Activated effector memory CD4-positive, alpha-beta T cell treated with anti-CD3 and anti-CD28 coated beads, Interleukin-2, amount 50 U/mL, for 16 hours (primary cell): ENCODE data around the gene IGLON5.

Source experiments
- DNase-seq: peaks from one replicate; pipeline ENCODE4 v3.0.0-alpha.2; 2020

The IGLON5 gene

DNA sequence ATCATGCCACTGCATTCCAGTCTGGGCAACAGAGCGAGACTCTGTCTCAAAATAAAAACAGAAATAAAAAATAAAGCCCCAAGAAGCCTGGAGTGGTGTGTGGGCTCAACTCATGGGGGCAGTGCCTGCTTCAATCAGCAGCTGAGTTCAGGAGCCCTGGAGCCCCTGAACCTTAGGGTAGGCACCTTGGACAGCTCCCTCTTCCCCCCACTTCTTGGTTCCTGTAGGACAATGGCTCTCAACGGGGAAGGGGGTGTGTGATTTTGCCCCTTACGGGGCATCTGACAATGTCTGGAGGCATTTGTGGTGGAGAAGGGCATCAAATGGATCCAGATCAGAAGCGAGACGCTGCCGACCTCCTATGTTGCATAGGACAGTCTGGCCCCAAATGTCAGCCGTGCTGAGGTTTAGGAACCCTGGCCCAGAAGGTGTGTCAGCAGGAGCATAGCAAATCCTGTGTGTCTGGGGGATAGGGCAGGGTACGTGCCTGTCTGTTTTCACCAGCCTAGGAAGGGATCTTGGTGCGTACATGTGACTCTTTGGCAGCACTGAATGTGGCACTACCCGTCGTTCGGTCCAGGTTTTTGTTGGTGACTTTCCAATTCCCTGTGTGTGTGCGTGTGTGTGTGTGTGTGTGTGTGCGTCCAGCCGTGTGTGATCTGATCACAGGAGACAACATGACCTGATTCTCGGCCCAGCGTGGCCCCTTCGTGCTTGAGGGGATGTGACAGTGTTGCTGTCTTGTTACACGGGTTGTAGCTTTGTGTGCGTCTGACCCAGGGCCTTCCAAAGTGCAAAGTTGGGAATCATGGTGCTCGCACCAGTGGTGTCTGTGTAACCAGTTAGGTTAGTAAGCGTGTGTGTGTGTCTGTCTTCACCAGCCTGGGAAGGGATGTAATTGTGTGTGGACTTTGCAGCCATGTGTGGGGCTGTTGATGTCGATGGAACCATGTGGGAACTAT, 7.5 kb downstream of the IGLON5 start:
- no peak for DNase-seq

DNA sequence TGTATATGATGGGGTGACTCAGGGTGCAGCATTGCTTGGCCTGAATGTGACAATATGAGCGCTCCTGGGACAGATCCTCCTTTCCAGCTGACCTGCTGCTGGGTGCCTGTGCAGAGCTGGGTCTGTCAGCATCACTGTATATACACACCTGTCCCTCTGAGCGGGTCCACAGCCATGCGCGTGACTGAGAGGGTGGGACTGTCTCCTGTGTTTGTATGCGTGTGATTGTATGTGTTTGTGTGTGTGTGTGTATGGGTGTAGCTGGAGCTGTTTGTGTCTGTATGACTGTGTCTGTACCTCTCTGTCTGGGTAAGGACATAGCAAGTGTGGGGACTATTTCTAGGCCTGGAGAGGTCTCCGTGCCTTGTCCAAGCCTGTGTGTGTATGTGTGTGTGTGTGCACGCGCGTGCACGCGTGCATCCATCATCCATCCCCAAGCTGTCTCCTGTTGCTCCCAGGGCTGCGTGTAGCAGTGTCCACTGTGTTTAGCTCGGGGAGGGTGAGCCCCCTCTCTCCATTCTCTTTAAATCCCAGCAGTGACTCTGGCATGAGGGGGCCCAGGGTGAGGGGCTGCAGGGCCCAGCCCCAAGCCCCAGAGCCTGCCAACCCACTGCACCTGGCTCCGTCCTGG, 8.3 kb downstream of the IGLON5 start:
- no peak for DNase-seq

DNA sequence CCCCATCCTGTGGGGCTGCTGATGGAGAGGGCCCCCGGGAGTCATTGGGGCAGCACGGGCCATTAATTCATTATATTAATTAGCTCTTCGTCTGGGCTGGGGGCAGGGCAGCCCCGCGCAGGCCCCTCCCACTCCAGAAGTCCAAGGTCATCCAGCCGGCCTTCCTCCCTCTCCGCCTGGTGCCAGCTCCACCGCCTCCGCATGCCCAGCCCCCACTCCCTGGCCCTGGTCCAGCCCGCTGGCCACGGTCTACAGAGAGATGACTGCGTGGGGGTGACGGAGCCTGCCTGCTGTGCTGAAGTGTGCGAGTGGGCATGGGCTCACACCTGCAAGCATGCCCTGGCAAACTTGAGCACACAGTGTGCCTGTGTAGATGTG, 8.8 kb downstream of the IGLON5 start:
- no peak for DNase-seq

DNA sequence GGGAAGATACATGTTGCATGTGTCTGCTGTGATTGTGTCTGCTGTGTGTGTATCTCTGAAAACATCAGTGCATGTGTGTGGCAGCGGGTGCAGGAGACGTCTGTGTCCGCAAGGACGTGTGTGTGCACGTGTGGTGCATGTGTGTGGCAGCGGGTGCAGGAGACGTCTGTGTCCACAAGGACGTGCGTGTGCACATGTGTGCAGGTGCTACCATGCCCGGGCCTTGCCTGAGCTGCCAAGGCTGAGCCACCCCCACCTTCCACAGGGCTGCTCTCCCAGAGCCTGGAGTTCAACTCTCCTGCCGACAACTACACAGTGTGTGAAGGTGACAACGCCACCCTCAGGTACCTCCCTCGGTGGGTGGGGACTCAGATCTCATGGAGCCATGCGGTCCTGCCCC, 10.4 kb downstream of the IGLON5 start:
- no peak for DNase-seq

DNA sequence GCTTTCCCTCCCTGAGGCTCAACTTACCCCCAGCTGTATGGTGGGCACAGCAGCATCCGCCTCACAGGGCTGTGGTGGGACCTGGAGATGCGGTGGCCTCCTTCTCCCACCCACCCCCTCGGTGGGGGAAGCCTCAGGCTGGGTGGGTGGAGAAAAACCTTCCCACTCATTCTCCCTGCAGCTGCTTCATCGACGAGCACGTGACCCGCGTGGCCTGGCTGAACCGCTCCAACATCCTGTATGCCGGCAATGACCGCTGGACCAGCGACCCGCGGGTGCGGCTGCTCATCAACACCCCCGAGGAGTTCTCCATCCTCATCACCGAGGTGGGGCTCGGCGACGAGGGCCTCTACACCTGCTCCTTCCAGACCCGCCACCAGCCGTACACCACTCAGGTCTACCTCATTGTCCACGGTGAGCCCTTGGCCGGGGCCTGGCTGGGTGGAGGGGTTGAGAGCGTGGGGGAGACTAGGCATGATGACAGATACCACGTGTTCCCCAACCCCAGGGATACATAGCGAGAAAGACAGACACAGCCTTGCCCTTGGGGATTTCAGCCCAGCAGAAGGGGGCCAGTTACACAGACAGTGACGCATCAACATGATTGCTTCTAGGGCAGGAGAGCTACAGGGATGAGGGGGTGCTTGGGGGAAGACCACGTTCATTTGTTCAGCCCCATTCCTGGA, 12.2 kb downstream of the IGLON5 start:
- DNase-seq: no peak

DNA sequence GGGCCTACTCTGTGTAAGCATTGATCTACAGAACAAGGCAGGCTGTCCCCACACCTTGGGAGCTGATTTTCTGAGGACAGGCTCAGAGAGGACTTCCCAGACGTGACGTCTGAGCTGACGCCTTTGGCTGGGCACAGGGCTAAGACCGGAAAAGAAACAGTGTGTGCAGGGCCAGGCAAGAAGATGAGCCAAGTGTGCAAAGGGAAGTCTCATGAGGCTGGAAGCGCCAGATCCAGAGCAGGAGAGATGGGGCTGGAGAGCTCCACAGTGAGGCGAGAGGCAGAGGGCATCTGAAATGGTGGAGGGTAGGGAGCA, 12.7 kb downstream of the IGLON5 start:
- DNase-seq: no peak

DNA sequence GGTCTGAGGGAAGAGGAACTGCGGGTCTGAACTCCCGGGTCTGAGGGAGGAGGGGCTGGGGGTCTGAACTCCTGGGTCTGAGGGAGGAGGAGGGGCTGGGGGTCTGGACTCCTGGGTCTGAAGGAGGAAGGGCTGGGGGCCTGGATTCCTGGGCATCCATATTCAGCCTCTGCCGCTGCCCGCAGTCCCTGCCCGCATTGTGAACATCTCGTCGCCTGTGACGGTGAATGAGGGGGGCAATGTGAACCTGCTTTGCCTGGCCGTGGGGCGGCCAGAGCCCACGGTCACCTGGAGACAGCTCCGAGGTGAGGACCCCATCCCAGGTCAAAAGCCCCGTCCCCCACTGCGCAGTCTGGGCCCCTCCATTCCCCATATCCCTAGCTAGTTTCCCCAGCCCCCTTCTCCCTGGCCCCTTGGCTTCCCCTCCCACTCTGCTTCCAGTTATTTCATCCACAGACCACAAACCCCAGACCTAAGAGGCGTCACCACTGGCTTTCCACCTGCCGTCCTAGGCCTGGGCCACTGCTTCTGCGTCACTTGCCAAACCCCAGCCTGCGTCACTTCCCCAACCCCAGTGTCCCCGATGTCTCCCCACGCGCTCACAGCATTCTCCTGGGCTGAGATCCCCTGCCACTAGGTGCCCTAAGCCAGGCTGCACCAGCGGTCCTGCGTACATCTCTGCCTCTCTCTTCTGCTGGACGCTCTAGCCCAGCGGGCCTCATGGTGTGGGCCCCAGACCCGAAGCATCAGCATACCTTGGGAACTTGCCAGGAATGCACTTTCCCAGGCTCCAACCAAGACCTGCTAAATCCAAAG, 13.9 kb downstream of the IGLON5 start:
- DNase-seq: no peak

DNA sequence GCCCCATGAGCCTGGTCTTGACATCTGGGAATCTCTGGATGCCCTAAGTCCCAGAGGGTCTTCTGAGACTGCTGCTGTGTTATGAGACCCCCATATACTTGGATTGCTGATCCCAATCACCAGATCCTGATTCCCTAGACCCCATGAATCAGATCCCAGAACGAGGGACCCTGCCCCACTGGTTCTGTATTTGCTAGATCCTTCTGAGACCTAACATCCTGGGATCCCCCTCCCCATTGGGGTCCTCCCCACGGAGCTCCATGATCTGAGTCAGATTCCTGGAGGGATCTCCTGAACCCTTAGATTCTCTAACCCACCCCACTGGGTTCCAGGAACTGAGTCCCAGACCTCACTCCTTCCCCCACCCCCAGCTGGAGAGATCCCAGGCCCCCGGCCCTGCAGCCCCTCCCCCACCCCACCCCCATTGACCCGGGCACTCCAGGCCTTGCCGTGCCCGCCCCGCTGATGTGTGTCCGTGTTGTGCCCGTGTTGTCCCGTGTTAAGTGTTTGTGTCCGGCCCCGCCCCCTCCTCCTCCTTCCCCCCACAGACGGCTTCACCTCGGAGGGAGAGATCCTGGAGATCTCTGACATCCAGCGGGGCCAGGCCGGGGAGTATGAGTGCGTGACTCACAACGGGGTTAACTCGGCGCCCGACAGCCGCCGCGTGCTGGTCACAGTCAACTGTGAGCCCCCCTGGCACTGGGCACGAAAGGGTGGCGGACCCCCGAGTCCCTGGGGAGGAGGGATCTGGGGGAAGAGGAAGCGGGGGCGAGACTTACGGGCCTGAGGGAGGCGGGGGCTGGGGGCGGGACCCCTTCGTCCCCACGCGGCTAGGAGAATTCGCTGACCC, 15.0 kb downstream of the IGLON5 start:
- no peak for DNase-seq

DNA sequence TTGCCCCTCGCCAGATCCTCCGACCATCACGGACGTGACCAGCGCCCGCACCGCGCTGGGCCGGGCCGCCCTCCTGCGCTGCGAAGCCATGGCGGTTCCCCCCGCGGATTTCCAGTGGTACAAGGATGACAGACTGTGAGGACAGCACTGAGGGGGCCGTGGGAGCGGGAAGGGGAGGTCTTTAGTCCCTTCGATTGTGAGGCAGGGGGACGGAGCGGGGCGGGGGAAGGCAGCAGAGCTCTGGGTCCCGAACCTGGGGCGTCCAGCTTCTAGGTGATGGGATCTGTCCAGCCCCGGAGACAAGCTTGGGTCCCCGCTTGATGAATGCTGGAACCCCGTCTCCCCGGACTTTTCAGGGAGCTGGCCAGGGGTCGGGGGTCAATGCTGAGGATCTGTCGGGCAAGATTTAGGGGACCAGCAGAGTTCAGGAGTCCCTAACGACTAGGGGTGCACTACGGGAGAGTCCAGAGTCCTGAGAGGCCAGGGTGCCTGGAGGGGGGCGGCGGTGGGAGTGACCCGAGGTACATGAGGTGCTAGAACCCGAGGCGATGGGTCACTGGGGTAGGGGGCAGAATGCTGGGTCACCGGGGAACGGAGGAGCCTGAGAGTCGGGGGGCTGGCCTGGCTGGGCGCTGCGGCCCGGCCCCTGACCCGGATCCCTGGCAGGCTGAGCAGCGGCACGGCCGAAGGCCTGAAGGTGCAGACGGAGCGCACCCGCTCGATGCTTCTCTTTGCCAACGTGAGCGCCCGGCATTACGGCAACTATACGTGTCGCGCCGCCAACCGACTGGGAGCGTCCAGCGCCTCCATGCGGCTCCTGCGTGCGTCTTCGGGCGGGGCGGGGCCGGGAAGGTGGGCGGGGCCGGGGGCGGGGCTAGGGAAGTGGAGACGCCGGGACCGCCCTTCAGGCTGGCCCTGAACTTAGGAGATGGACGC, 15.9 kb downstream of the IGLON5 start:
- DNase-seq: peak; percentile 80

DNA sequence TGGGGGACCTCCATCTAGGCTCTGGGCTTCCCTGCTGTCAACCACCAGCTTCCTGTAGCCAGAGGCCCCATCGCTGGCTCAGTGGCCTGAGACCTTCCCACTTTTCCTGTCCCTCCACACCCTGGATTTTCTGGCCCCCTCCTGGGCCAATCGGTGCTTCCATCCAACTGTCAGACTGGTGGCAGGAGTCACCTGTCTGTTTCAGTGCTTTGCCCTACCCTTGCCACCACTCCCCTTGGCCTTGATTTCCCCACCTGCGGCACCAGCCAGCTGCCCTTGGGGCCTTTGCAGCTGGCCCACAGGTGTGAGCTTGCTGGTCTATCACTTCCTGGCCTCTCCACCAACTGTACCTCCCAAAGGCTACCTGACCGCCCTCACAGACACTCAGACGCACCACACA, 18.0 kb downstream of the IGLON5 start:
- no peak for DNase-seq

DNA sequence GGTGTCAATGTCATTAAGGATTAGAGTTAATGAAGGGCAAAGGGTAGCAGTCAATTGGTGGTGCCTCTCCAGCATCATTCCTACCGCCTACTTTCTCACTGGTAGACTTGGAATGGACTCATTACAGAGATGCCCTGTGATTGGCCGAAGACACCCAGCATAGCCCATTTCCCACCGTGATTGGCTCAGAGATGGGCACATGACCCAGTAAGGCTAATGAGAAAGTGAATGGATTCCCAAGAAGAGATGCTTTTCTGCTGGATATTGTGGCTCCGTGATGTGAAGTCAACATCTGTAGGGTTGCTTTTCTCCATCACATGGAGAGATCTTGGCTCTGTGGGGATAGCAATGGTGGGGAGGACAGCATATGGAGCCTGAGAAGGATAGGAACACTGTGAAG, 18.9 kb downstream of the IGLON5 start:
- DNase-seq: no peak

DNA sequence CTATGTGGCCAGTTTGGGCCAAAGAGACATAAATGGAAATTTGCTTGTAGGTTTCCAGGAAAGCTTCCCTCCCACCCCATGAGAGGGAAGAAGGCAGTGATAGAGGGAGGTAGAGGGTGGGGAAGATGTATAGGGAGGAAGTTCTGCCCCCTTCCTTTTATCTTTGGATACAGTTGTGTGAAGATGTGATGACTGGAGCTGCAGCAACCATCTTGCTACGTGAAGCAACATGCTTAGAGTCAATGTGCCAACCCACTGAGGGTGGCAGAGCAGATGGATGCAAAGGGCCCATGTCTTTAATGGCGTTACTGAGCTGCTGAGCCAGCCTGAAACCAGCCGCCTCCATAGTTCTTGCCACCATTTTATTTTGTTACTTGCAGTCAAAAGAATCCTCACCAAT, 19.7 kb downstream of the IGLON5 start:
- DNase-seq: no peak

DNA sequence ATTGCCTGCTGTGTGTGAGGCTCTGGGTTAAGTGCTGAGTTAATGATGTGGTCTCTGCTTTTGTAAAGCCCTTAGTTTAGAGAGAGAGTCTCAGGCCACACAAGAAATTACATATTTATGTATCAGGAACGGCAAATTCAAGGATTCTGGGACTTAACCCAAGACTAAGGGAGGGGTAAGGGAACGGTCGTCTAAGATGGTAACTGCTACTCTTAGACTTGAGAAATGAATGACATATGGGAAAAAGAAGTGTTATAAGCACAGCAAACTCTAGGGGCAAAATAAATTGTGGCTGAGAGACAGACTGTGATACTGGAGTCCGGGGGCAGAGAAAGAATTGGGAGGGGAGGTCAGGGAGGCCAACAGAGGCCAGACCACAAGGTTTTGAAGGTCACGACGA, 20.3 kb downstream of the IGLON5 start:
- DNase-seq: no peak

DNA sequence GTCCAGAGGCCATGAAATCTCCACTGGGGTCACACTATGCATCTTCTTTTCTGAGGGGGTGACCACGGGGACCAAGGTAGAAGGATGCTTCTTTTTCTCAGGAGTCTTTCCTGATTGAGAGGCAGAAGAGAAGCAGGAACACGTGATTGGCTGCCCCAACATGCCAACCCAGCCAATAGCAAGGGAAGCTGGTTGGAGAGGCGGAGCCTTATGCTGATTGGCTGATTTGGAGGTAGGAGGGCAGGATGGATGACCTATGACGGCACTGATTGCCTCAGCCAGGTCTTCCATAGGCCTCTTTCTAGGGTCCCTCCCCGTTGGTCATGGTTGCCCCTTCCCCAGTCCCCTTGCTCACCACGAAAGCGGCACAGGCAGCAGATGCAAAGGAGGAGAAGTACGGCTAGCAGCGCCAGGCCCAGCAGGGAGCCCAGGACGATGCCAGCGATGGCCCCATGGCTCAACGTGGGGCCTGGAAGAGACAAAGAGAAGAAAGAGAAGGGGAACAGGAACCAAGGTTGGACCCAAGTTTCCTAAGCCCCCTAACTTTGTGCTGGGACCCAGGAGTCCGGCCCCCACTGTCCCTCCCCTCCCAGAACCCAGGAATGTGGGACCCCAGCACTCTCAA, 22.5 kb downstream of the IGLON5 start:
- no peak for DNase-seq

DNA sequence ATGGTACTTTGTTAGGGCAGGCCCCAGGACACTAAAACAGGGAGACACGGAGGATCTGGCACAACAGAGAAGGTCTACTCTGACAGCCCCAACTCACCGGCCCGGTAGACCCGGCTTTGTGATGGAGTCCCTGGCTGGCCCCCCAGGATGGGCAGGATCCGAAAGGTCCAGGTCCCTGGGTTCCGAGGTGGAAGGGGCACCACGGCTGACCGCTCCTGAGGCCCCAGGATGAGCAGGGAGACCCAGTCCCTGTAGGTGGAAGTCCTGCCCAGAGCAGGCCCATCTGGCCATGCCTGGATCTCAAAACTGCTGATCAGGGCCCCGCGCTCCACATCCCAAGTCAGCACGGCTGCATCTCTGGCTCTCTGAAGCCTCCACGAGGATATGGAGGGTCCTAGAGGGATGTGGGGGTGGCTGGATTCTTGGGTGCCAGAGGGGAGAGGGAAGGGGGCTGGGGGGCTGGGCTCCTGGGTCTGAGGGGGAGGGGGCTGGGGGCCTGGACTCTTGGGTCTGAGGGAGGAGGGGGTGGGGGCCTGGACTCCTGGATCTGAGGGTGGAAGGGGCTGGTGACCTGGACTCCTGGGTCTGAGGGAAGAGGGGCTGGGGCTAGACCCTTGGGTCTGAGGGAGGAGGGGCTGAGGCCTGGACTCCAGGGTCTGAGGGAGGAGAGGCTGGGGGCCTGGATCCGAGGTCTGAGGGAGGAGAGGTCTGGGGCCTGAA, 25.9 kb downstream of the IGLON5 start:
- DNase-seq: no peak

DNA sequence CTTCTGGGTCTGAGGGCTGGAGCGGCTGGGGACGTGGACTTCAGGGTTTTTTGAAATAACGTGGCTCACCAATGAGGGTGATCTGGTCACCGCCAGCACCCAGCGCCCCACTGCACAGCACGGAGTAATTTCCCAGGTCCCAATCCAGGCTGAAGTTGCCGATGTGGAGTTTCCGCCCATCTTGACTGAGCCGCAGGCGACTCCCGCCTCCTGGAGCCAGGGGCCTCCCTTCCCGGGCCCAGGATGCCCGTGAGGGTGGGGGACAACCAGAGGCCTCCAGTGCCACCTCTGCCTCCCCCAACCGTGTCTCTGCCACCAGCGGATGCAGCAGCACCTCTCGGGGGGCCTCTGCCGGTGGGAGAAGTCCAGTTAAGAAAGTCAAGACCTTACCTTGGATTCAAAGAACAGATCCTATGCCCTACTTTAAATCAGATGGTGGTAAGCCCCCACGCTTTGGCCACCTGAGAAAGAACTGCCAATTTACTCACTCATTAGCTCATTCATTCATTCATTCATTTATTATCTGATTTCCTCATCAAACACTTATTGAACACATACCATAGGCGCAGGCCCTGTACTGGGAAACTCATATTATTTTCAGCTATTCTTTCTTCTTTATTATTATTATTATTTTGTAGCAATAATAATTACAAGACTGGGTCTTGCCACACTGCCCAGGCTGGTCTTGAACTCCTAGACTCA, 26.6 kb downstream of the IGLON5 start:
- DNase-seq: no peak

DNA sequence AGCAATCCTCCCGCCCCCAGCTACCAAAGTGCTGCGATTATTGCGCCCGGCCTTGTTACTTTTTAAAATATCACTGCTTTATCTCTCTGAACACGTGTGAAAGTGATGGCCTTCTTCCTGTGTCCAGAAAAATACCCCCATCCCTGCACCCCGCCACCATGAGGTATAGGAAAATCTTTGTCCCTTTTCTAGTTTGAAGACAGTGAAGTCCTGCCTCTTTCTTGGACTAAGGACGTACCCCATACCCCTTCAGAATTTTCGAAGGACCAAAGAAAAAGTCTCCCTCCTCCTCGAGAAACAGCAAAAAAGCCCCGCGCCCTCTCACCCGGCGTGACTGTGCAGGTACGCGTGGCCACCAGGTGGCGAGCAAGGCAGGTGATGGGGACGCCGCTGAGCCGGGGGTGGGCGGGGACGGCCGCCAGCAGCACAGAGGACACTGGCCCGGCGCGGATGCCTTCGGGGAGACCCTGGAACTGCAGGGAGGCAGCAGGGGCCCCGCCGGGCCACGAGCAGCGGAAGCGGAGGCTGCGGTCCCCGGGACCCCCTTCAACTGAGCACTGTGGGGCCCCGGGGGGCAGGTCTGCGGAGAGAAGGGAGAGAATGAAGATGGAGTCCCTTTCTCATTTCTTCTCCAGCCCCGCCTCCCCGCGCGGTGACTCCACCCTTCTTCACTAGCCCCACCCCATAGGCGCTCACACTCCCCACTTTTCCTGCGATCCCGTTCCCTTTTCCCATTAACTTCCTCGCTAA, 27.3 kb downstream of the IGLON5 start:
- peak; percentile 94 for DNase-seq

DNA sequence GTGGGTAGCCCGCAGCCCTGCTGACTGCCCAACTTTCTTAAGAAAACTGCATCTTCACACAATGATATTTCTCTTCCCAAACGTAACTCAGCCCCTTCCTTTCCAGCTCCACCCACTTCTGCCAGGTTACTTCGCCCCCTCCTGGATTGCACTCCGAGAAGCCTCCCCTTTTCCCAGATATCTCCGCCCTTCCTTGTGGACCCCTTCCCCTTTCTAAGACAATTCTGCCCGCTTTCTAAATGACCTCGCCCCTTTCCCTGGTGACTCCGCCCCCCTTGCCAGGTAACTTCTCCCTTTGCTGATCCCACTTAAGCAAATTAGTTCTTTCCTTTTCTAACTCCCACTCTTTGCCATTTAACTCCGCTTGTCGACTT, 27.9 kb downstream of the IGLON5 start:
- no peak for DNase-seq
